ENCODE data around the gene RRP12. TPM values are rescaled to one million over a fixed set of nuclear protein-coding genes. Genes with fewer than 3 reads are reported as not detected.

RRP12 gene
- total and polyA plus RNA-seq, 2 donors (not counting 3 experiments of a cell fraction or from before 2014, with no cell fraction given) = 13.6 to 35.8 TPM

DNA sequence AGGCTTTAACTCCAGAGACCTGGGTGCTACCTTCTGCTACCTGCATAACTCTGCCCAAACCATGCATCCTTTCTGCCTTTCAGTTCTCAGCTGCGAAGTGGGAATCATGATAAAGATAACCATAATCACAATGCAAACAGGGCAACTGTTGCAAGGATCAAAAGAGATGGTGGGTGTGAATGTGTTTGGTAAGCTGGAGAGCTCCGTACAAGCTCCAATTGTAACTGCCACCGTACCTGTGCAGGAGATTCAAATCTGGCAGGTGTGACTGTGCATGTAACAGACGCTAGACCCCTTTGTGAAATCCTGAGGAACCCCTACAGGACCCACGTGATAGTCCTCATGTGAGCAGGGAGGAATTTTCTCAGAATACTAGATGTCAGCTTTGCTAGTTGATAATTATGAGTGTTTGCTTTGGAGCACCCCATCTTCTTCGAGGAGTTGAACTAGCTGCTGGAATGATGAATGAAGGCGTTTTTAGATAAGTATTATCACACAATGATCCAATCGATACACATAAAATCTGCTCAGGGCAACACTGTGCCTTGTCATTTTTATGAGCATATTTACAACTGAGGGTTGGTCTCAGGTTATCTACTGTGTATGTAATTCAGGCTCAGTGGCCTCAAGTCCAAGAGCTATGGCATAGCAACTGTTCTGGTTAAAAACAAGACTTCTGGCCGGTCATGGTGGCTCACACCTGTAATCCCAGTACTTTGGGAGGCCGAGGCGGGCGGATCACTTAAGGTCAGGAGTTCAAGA lies 51.2 kb downstream of the RRP12 start:
- dilution Hi-C loops (cut with MboI; ENCODE audit: extremely low pct_ligation_motif_present, low sequenced_read_pairs) = no loop called here
- H3K27ac ChIP-seq (ENCODE audit: insufficient read depth, low read depth, low read length) = no peak overlapping the region
- no peak for TF ChIP-seq POLR2A (IDR thresholded peaks at IDR 0.05; ENCODE audit: low read depth, low read length)
- TF ChIP-seq JUN (IDR thresholded peaks at IDR 0.05; ENCODE audit: borderline replicate concordance, insufficient read depth, insufficient read length, low read depth) = no peak
- TF ChIP-seq MAX (IDR thresholded peaks at IDR 0.05; ENCODE audit: insufficient read depth, insufficient read length) = no peak
- no peak for TF ChIP-seq EZH2 (IDR thresholded peaks at IDR 0.05; ENCODE audit: borderline replicate concordance, low read depth, low read length, severe bottlenecking)
- TF ChIP-seq GATA2 (IDR thresholded peaks at IDR 0.05; ENCODE audit: insufficient read depth, insufficient read length, low read depth, low read length) = no peak
- no peak for TF ChIP-seq POLR2AphosphoS5 (IDR thresholded peaks at IDR 0.05; ENCODE audit: insufficient read depth, low read depth, low read length)
- TF ChIP-seq, protein P1, sequence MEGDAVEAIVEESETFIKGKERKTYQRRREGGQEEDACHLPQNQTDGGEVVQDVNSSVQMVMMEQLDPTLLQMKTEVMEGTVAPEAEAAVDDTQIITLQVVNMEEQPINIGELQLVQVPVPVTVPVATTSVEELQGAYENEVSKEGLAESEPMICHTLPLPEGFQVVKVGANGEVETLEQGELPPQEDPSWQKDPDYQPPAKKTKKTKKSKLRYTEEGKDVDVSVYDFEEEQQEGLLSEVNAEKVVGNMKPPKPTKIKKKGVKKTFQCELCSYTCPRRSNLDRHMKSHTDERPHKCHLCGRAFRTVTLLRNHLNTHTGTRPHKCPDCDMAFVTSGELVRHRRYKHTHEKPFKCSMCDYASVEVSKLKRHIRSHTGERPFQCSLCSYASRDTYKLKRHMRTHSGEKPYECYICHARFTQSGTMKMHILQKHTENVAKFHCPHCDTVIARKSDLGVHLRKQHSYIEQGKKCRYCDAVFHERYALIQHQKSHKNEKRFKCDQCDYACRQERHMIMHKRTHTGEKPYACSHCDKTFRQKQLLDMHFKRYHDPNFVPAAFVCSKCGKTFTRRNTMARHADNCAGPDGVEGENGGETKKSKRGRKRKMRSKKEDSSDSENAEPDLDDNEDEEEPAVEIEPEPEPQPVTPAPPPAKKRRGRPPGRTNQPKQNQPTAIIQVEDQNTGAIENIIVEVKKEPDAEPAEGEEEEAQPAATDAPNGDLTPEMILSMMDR (IDR thresholded peaks at IDR 0.05; ENCODE audit: extremely low read depth in 1 of 2, insufficient read depth in 1 of 2, low read depth in 1 of 2, low read length in 2 of 2) = no peak
- TF ChIP-seq MYC (IDR thresholded peaks at IDR 0.05; ENCODE audit: low read depth, low read length) = no peak
- no peaks in the 10 kb centered on the region for H3K9me3 ChIP-seq (replicated peaks; ENCODE audit: control insufficient read depth, insufficient read depth, low read length)
- H3K27me3 ChIP-seq (ENCODE audit: control insufficient read depth in 2 of 2, insufficient read depth in 2 of 2, low read length in 2 of 2) = no peaks in the 10 kb centered on the region
- no peaks in the 10 kb centered on the region for H3K36me3 ChIP-seq (ENCODE audit: control insufficient read depth in 2 of 2, extremely low read depth in 1 of 2, insufficient read depth in 2 of 2, low read length in 2 of 2)
- H3K4me2 ChIP-seq (ENCODE audit: insufficient read depth, low read length) = no peak overlapping the region
- H3K79me2 ChIP-seq (ENCODE audit: control insufficient read depth, insufficient read depth, low read length) = no peaks in the 10 kb centered on the region
- ChIA-PET CTCF (interaction anchor here (0.7 to 2.1 kb wide), 3 partner anchors 9 to 71 kb away, joined by 3 to 12 read pairs (median 4); no protein-coding TSS in a partner anchor), POLR2A (no interaction called here)
- no peak overlapping the region for H3K4me3 ChIP-seq (replicated peaks in 1 of 3; ENCODE audit: insufficient read depth in 1 of 3, low read depth in 1 of 3, low read length in 3 of 3)
- no TSS peak for BruUV-seq (replicated peaks)
- intact Hi-C loops (cut with micrococcal nuclease) = no loop called here
- no peaks in the 10 kb centered on the region for H3K4me1 ChIP-seq (ENCODE audit: control insufficient read depth, extremely low read depth, insufficient read depth, low read length)
- DNase-seq (ENCODE audit: low read depth, low spot score) (no peak), FAIRE-seq (no peak)
- no peak overlapping the region for H3K9ac ChIP-seq (replicated peaks; ENCODE audit: extremely low read depth, insufficient read depth, low read length)
- no peak overlapping the region for H2AFZ ChIP-seq (ENCODE audit: low read depth, low read length)
- H4K20me1 ChIP-seq (replicated peaks; ENCODE audit: control insufficient read depth, extremely low read depth, insufficient read depth, low read length) = no peaks in the 10 kb centered on the region
- no peaks in the 10 kb centered on the region for H3K9me1 ChIP-seq (replicated peaks; ENCODE audit: control insufficient read depth, extremely low read depth, insufficient read depth, low read length)

Measured in endothelial cell of umbilical vein (primary cell).